ENCODE measurements around the gene CDH4.

- TF ChIP-seq CTCF (IDR thresholded peaks at IDR 0.05; ENCODE audit: extremely low read depth in 1 of 2, insufficient read depth in 1 of 2, low read depth in 1 of 2, low read length in 2 of 2) (no peak), MAX (IDR thresholded peaks at IDR 0.05; ENCODE audit: insufficient read depth, insufficient read length) (no peak), POLR2A (IDR thresholded peaks at IDR 0.05; ENCODE audit: low read depth, low read length) (no peak), EZH2 (IDR thresholded peaks at IDR 0.05; ENCODE audit: borderline replicate concordance, low read depth, low read length, severe bottlenecking) (no peak)
Observed at GRCh38 chr20:61762886-61763739, 511.1 kb downstream of the CDH4 start.

Measured in endothelial cell of umbilical vein (primary cell).